ENCODE results near the gene POLR2L. TPM values are rescaled to one million over a fixed set of nuclear protein-coding genes. Genes with fewer than 3 reads are reported as not detected.
A peak's percentile ranks its signal among the peaks of the same experiment; 100 is the strongest.

Gene POLR2L
- total RNA-seq, 1 donor from 2014 or later, result 128 TPM

DNA sequence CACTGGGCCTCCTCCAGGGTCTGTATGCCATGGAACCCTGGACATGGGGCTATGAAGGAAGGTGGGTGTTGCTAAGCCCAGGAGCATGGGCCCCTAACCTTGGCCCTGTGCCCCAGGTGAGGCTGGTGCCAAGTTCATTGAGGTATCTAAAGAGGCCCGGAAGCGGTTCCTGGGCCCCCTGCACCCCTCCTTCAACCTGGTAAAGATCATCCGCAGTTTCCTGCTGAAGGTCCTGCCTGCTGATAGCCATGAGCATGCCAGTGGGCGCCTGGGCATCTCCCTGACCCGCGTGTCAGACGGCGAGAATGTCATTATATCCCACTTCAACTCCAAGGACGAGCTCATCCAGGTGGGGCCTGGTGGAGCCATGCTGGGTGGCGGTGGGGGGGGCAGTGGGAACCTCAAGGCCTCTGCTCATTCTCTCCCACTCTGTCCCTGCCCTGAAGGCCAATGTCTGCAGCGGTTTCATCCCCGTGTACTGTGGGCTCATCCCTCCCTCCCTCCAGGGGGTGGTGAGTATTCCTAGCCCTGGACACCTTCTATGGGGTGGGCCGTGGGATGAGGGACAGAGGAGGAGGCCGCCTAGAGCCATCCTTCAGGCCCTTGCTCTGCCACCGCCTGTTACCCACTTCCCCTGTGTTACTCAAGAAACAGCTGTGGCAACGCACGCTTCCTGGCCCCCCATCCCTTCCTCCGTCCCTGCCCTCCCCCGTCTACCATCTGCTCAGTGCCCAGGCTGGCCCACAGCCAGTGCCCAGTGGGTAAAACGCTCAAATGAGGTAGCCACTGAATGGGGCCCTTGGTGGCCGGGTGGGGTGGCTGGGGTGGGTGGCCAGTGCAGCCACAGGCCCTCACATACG, 20.6 kb downstream of the POLR2L start:
- TF ChIP-seq, protein P1, sequence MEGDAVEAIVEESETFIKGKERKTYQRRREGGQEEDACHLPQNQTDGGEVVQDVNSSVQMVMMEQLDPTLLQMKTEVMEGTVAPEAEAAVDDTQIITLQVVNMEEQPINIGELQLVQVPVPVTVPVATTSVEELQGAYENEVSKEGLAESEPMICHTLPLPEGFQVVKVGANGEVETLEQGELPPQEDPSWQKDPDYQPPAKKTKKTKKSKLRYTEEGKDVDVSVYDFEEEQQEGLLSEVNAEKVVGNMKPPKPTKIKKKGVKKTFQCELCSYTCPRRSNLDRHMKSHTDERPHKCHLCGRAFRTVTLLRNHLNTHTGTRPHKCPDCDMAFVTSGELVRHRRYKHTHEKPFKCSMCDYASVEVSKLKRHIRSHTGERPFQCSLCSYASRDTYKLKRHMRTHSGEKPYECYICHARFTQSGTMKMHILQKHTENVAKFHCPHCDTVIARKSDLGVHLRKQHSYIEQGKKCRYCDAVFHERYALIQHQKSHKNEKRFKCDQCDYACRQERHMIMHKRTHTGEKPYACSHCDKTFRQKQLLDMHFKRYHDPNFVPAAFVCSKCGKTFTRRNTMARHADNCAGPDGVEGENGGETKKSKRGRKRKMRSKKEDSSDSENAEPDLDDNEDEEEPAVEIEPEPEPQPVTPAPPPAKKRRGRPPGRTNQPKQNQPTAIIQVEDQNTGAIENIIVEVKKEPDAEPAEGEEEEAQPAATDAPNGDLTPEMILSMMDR (conservative IDR thresholded peaks at IDR 0.05), result no peak
- H3K36me3 Mint-ChIP-seq (ENCODE audit: low read depth), result no peaks in the 10 kb centered on the region
- H3K27me3 Mint-ChIP-seq (ENCODE audit: low read depth), result peaks cover 9% of the 10 kb centered on the region
- peak overlapping the region; percentile 51 for H3K4me3 Mint-ChIP-seq
- no peak overlapping the region for H3K27ac Mint-ChIP-seq (ENCODE audit: unreplicated experiment)
- DNase-seq (ENCODE audit: low read depth, low spot score), result no peak
- no peaks in the 10 kb centered on the region for H3K9me3 Mint-ChIP-seq
- no peaks in the 10 kb centered on the region for H3K4me1 Mint-ChIP-seq

DNA sequence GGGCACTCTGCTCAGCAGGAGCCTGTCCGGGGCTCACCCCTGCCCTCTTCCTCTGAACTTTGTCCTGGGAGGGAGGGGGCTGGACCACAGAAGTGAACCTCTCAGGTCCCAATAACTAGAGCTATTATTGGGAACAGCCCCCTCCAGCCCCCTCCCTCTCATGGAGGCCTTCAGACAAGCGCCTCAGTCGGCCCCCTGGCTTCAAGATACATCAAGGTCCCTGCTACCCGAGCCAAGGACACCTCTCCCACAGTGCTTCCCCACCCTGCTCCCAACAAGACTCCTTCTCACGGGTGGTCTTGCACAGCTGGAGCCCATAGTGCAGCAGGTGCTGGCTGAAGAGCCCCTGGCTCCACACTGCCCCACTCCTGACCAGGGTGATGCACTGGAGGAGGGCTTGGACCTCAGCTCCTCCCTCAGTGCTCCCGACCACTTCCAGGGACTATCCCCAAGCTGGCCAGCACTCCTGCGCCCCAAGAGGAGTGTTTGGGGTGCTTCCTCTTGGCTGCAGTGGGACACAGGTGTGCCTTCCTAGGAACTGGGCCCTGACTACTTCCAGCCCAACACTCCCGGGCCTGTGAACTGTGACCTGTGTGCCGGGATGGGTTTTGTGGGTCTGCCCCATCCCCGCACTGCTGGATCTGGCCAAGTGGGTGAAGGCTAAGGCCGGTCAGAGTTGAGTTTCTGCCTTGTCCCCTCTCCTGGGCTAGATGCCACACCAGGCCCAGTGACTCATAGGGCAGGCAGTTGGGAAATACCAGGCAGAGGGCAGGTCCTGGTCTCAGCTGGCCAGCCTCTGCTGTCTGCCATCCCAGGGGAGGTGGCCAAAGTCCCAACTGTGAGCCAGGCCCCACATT, 21.4 kb downstream of the POLR2L start:
- H3K4me3 Mint-ChIP-seq, result peak overlapping the region; percentile 91
- no peak for DNase-seq (ENCODE audit: low read depth, low spot score)

DNA sequence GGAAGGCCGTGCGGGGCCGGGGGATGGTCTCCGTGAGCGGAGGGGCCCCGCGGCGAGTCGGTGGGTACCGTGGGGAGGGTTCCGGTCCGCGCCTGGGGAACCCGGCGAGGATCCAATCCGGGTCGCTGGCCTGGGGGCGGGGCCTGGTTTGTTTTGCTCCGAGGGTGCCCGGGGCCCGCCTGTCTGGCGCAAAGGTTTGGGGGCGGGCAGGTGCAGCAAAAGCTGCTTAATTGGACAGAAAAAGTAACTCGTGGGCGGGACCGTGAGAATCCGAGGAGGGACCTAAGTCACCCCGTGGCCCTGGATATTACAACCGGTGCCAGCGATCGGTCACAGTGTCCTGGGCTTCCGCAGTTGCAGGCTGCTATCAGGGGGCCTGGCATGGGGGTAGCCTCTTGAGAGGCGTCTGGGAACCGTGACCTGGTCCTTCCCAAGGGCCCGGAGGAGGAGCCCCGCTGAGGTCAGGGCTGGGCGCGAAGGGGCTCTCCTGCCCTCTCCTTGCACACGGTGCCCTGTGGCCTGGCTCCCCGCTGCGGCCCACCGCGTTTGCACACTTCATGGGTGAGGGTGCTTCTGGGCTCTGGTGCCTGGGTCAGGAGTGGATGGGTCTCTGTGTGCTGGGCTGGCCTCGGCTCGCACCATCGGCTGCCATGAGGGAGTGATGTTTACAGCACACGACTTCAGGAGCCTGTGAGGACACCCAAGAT, 22.2 kb downstream of the POLR2L start:
- DNase-seq (ENCODE audit: low read depth, low spot score), result no peak
- H3K27ac Mint-ChIP-seq (ENCODE audit: unreplicated experiment), result no peak overlapping the region
- H3K36me3 Mint-ChIP-seq (ENCODE audit: low read depth), result no peaks in the 10 kb centered on the region
- TF ChIP-seq, protein P1 (conservative IDR thresholded peaks at IDR 0.05), result no peak
- H3K9me3 Mint-ChIP-seq, result no peaks in the 10 kb centered on the region
- peak overlapping the region; percentile 91 for H3K4me3 Mint-ChIP-seq
- H3K4me1 Mint-ChIP-seq, result no peaks in the 10 kb centered on the region
- peaks cover 2% of the 10 kb centered on the region for H3K27me3 Mint-ChIP-seq (ENCODE audit: low read depth)

More for the DNA sequence above, 21.4 kb downstream of the POLR2L start:
- TF ChIP-seq, protein P1 (conservative IDR thresholded peaks at IDR 0.05), result no peak
- Mint-ChIP-seq H3K27ac (ENCODE audit: unreplicated experiment) (no peak overlapping the region), H3K27me3 (ENCODE audit: low read depth) (peaks cover 3% of the 10 kb centered on the region), H3K9me3 (no peaks in the 10 kb centered on the region), H3K4me1 (no peaks in the 10 kb centered on the region), H3K36me3 (ENCODE audit: low read depth) (no peaks in the 10 kb centered on the region)

DNA sequence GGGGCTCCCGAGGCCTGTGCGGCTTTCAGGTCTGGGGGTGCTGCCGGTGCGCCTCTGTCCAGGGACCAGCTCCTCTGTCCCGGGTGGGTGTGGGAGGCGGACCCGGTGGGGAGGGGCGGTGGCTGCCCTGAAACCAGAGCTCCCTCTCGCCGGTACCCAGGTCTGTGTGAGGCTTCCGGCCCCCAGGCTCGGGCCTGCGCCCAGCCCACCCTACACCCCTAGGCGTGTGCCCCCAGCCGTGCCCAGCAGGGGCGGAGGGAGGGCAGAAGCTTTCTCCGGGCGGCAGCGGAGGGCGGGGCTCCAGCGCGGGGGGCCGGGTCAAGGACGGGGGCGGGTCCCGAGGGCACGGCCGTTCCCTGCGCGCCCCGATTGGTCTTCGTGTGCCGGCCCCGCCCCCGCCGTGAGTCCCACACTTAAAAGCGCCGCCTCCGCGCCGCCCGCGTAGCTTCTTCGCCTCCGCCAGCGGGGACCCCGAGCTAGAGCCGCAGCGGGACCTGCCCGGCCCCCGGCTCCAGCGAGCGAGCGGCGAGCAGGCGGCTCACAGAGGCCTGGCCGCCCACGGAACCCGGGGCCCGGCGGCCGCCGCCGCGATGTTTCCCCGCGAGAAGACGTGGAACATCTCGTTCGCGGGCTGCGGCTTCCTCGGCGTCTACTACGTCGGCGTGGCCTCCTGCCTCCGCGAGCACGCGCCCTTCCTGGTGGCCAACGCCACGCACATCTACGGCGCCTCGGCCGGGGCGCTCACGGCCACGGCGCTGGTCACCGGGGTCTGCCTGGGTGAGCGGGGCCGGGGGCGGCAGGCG, 23.0 kb downstream of the POLR2L start:
- Mint-ChIP-seq H3K36me3 (ENCODE audit: low read depth) (no peaks in the 10 kb centered on the region), H3K9me3 (no peaks in the 10 kb centered on the region), H3K27me3 (ENCODE audit: low read depth) (no peaks in the 10 kb centered on the region), H3K27ac (ENCODE audit: unreplicated experiment) (no peak overlapping the region), H3K4me1 (no peaks in the 10 kb centered on the region), H3K4me3 (peak overlapping the region; percentile 91)
- TF ChIP-seq, protein P1 (conservative IDR thresholded peaks at IDR 0.05), result peak; percentile 21
- DNase-seq (ENCODE audit: low read depth, low spot score), result peak; percentile 88
